SK-N-MC (cell line): Measurements from ENCODE around the gene CTBP1.

ENCODE experiments used
- DNase-seq: peaks from one replicate; pipeline ENCODE4 v3.0.0-alpha.2; 2011; ENCODE audit warnings: low read depth, low spot score
- H3K27ac ChIP-seq: fragments of 200-600 bp; sonication (generic); 2 replicates; pipeline ENCODE4 v1.5.1; 2016; ENCODE audit warnings: mixed run types
- H3K36me3 ChIP-seq: fragments of 200-600 bp; sonication (generic); 2 replicates; pipeline ENCODE4 v1.6.1; 2017; ENCODE audit warnings: antibody characterized with exemption, low read length, mixed read lengths; ENCODE audit not compliant: insufficient read depth
- H3K4me3 ChIP-seq: fragments of 200-600 bp; sonication (generic); 2 replicates; pipeline ENCODE4 v1.5.1; 2016
- H3K9ac ChIP-seq: fragments of 200-600 bp; sonication (generic); 2 replicates; pipeline ENCODE4 v1.8.0; 2017; ENCODE audit warnings: mixed run types, mixed read lengths; ENCODE audit not compliant: insufficient read length
- H3K9me3 ChIP-seq: fragments of 200-600 bp; sonication (generic); 2 replicates; pipeline ENCODE4 v1.6.1; 2017; ENCODE audit warnings: low read depth, mild to moderate bottlenecking, antibody characterized with exemption, low read length, moderate library complexity, mixed read lengths
- EZH2 ChIP-seq: fragments of 200-600 bp; sonication (generic); IDR thresholded peaks from one replicate; pipeline ENCODE4 v1.6.1; 2017; ENCODE audit warnings: antibody characterized with exemption
- FOXP2 ChIP-seq: optimal IDR thresholded peaks from 2 replicates; pipeline ENCODE3; 2011; ENCODE audit warnings: mild to moderate bottlenecking, moderate library complexity; ENCODE audit not compliant: insufficient read depth; ENCODE audit errors: extremely low read length, control extremely low read depth
- POLR2AphosphoS5 ChIP-seq: IDR thresholded peaks from 2 replicates; pipeline ENCODE4 v1.6.1; 2012; ENCODE audit warnings: mild to moderate bottlenecking, low read depth, low read length, borderline replicate concordance

CTBP1 gene

DNA sequence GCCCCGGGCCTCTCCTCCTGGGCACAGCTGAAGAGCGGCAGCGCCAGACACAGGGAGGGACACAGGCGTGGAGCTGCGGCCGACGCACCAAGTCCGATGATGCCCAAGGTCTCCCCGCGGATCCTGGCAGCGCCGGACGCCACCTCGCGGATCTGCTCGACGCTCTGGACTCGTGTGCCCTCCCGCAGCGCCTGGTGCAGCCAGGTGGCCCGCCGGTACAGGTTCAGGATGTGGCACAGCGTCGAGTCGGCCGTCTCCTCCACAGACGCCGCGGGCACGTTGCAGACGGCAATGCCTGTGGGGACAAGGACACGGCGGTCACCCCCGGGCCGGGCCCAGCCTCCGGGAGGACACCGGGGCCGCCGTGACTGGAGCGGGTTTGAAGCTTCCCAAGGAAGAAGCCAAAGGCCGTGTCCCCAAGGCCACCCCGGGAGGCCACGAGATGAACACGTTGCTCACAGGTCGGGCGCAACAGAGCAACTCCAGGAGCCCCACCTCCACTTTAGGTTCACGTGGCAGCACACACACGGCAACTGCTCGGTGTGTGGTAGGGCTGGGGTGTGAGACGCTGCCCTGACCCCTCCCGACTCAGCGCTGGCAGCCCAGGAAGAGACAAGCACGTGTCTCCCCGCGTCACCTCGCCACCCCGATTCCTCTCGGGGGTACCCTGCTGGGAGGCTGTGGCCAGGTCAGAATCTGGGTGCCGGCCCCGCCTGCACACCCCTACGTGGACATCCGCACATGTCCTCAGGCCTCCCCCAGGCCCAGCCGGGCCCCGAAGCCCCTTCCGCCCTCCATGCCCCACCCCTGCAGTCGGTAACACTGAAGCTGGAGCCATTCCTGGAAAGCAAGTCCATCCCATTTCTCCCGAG lies 23.4 kb downstream of the CTBP1 start:
- DNase-seq = no peak
- Histone ChIP-seq H3K9ac (no peak overlapping the region), H3K27ac (no peak overlapping the region), H3K36me3 (peaks cover 56% of the 10 kb centered on the region), H3K9me3 (no peaks in the 10 kb centered on the region), H3K4me3 (no peak overlapping the region)
- TF ChIP-seq POLR2AphosphoS5 = no peak
- TF ChIP-seq FOXP2 = no peak
- TF ChIP-seq EZH2 = no peak

DNA sequence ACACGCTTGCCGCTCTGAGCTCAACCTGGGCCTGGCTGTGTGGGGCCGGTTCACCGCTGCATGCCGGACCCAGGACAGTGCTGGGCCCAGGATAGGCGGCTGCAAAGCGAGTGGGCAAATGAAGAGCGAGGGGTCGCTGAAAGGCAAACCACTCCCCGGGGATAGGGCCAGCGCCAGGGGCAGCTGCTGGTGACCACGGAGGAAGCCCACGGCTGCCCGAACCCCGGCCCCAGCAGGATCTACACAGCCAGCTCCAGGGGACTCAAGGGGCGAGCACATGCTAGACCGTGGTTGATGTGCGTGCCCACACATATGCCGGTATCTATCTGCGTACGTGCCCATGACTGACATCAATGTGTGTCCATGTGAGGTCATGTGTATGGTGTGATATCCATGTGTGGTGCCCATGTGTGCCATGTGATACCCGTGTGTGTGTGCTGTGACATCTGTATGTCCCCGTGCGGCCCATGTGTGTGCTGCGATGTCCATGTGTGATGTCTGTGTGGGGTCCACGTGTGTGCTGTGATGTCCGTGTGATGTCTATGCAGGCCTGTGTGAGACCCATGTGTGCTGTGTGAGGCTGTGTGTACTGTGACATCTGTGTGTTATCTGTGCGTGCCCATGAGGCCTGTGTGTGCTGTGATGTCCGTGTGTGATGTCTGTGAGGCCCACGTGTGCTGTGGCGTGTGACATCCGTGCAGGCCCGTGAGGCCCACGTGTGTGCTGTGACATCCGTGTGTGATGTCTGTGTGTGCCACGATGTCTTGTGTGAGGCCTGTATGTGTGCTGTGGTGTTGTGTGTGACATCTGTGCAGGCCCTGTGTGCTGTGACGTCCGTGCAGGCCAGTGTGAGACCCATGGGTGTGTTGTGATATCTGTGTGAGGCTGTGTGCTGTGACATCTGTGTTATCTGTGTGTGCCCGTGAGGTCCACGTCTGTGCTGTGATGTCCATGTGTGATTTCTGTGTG lies 24.8 kb downstream of the CTBP1 start:
- Histone ChIP-seq H3K9ac (no peak overlapping the region), H3K9me3 (no peaks in the 10 kb centered on the region), H3K4me3 (no peak overlapping the region), H3K27ac (no peak overlapping the region), H3K36me3 (peaks cover 54% of the 10 kb centered on the region)
- DNase-seq = no peak
- no peak for TF ChIP-seq FOXP2
- no peak for TF ChIP-seq POLR2AphosphoS5
- TF ChIP-seq EZH2 = no peak

GRCh38 chr4:1222938-1223690 lies 25.8 kb downstream of the CTBP1 start:
- Histone ChIP-seq H3K9me3 (no peaks in the 10 kb centered on the region), H3K9ac (no peak overlapping the region), H3K4me3 (no peak overlapping the region), H3K36me3 (peaks cover 50% of the 10 kb centered on the region), H3K27ac (no peak overlapping the region)
- no peak for DNase-seq
- TF ChIP-seq FOXP2 (no peak), EZH2 (no peak), POLR2AphosphoS5 (no peak)

DNA sequence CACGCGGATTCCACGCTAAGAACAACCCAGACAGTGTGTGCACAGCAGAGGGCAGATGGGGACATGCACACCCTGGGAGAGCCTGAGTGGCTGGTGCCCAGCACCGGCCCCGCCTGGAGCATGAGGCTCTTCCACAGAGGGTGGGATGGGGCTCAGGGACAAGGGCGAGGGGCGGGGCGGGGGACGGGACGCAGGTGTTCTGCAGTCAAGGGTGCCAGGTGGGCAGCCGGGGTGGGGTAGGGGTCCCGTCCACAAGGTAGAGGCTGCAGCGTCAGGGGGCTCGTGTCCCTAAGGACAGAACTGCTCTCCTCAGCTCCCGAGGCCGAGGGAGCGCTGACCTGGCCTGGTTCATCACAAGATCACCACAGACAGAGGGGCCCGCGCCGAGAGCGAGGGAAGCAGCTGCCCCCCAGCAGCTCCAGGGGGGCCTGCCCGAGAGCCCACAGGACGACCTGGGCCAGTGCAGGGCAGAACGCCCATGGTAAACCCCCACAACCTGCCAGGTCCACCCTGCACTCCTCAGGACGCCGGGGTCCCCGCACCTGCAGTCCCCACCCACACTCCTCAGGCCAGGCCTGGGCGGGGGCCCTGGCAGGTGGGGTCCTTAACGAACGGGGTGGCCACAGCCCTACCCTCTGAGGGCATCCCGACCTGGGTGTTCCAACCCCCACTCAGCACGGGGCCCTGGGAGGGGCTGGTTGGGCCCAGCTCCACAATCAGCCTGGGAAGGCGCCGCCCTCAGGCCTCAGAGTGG lies 26.7 kb downstream of the CTBP1 start:
- no peak overlapping the region for H3K27ac ChIP-seq
- TF ChIP-seq FOXP2 (no peak), EZH2 (no peak), POLR2AphosphoS5 (no peak)
- H3K36me3 ChIP-seq = peaks cover 41% of the 10 kb centered on the region
- H3K9ac ChIP-seq = no peak overlapping the region
- H3K9me3 ChIP-seq = no peaks in the 10 kb centered on the region
- no peak for DNase-seq
- H3K4me3 ChIP-seq = no peak overlapping the region

DNA sequence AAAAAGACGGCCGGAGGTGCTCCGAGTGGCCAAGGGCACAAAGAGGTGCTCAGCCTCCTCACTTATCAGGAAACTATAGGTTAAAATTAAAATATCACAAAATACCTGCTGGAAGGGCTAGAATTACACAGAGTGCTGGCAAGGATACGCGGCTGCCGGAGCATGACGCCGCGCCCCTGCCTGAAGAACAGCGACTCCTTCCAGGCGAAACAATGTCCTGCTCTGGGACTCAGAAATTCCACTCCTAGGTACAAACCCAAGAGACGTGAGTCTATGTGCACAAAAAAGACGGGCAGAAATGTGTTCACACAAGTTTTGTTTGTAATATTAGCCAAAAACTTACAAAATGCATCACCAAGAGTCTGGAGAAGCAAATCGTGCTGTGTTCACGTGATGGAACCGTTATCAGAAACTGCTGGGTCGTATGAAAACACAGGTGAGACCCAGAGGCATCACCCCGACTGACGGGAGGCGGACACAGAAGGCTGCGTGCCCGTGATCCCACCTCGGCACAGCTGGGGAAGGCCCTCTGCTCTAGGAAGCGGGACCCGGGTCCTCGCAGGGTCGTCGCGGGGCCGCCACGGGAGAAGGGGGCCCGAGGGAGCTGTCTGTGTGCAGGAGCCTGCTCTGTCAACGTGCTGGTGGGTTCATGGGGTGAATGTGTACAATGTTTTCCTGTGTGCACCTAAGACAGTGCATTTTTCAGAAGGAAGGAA lies 27.6 kb downstream of the CTBP1 start:
- no peak for TF ChIP-seq FOXP2
- TF ChIP-seq EZH2 = no peak
- no peak for TF ChIP-seq POLR2AphosphoS5
- Histone ChIP-seq H3K4me3 (no peak overlapping the region), H3K36me3 (peaks cover 37% of the 10 kb centered on the region), H3K27ac (no peak overlapping the region), H3K9me3 (no peaks in the 10 kb centered on the region), H3K9ac (no peak overlapping the region)
- no peak for DNase-seq

DNA sequence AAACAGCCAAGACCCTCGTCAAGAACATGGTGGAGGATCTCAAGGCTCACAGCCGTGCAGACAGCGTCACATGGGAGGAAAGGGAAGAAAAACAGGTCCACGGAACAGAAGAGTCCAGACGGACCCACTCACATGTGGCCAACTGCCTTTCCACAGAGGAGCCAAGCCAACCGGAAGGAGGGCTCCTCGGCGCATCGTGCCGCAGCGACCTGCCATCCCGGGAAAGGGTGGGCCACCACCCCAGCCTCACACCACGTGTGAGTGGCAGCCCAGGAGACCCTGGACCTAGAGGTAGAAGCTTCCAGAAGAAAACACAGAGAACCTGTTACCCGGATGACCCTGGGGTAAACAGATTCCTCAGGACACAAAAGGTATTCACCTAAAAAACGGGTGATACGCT lies 28.4 kb downstream of the CTBP1 start:
- H3K9me3 ChIP-seq = no peaks in the 10 kb centered on the region
- peaks cover 36% of the 10 kb centered on the region for H3K36me3 ChIP-seq
- no peak overlapping the region for H3K9ac ChIP-seq
- H3K27ac ChIP-seq = no peak overlapping the region
- no peak for DNase-seq
- TF ChIP-seq POLR2AphosphoS5 = no peak
- TF ChIP-seq FOXP2 = no peak
- no peak for TF ChIP-seq EZH2
- no peak overlapping the region for H3K4me3 ChIP-seq

DNA sequence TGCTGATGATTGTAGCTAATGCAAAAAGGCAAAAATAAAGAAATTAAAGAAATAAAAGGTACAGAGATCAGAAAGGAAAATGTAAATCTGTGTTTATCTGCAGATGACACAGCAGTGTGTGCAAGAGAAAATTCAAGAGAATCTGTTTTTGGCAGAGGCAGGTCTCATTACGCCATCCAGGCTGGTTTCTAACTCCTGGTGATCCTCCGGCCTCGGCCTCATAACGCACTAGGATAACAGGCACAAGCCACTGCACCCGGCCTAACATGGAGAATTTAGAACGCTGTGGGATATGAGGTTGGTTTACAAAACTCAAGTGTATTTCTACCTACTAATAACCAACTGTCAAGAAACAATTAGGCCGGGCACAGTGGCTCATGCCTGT lies 29.4 kb downstream of the CTBP1 start:
- H3K9me3 ChIP-seq = no peaks in the 10 kb centered on the region
- DNase-seq = no peak
- H3K9ac ChIP-seq = no peak overlapping the region
- no peak overlapping the region for H3K4me3 ChIP-seq
- 0 out of 2 replicates have a peak overlapping the region, but pooled peaks have one; percentile 46 for H3K27ac ChIP-seq
- H3K36me3 ChIP-seq = peaks cover 36% of the 10 kb centered on the region
- TF ChIP-seq FOXP2 = no peak
- no peak for TF ChIP-seq POLR2AphosphoS5
- no peak for TF ChIP-seq EZH2
